HCT116 (cell line): ENCODE data around the gene NRBF2. TPM values are rescaled to one million over a fixed set of nuclear protein-coding genes. Genes with fewer than 3 reads are reported as not detected.

ENCODE experiments used
- ATAC-seq: fragments of 200-7000 bp; cut with Tn5 transposase; 2 replicates; pipeline ENCODE4 v1.9.1; 2020; ENCODE audit warnings: mild to moderate bottlenecking, moderate library complexity
- BruUV-seq: library from RNA; stranded (reverse); fragments of 400-500 nt; replicated peaks from 2 replicates; lab custom pipeline; 2021; lab: Mats Ljungman, UMichigan
- CTCF ChIA-PET: fragments of 300-600 bp; sonication (Branson Sonifier 250); formaldehyde crosslinking; loops from one replicate; lab custom pipeline; 2021; ENCODE audit warnings: antibody characterized with exemption; lab: Charles Lee
- POLR2A ChIA-PET: fragments of 300-600, 350-600 bp; sonication (Branson Sonifier 250); formaldehyde crosslinking; loops from one replicate; lab custom pipeline; 2021; ENCODE audit warnings: antibody characterized with exemption; lab: Charles Lee
- RAD21 ChIA-PET, 2 experiments: fragments of 300-600 bp; sonication (Branson Sonifier 250); formaldehyde crosslinking; loops; one replicate each; lab custom pipeline; 2023; ENCODE audit warnings: low total read pairs in 2 of 2; ENCODE audit not compliant: uncharacterized antibody in 2 of 2, unreplicated experiment in 2 of 2, low non-redundant PET in 1 of 2; lab: Charles Lee
- DNase-seq: peaks from one replicate; pipeline ENCODE4 v3.0.0-alpha.2; 2010; ENCODE audit warnings: low read depth, low spot score
- H2AFZ ChIP-seq: fragments of 200-600 bp; shearing (Covaris generic), sonication (generic); 2 replicates; pipeline ENCODE4 v1.6.1; 2017; ENCODE audit warnings: low read depth, mixed run types, mixed read lengths, antibody characterized with exemption, low read length; ENCODE audit not compliant: poor library complexity, severe bottlenecking
- H3K27ac ChIP-seq: 2 replicates; pipeline ENCODE4 v1.5.1; 2012; ENCODE audit warnings: low read depth, low read length
- H3K27me3 ChIP-seq: fragments of 200-600 bp; sonication (generic); 2 replicates; pipeline ENCODE4 v1.6.1; 2016; ENCODE audit warnings: mixed run types, low read length, mixed read lengths; ENCODE audit not compliant: insufficient read depth
- H3K36me3 ChIP-seq, 2 experiments: fragments of 200-500 bp in 1 of 2; fragments of 200-600 bp in 1 of 2; sonication (Bioruptor generic) in 1 of 2; sonication (generic) in 1 of 2; 2 replicates each; pipeline versions ENCODE4 v1.5.1 to v1.6.1; 2014 to 2016; ENCODE audit warnings: low read length in 2 of 2, inconsistent platforms in 1 of 2, mixed read lengths in 1 of 2, mixed run types in 1 of 2; ENCODE audit not compliant: insufficient read depth in 2 of 2, control insufficient read depth in 1 of 2
- H3K4me1 ChIP-seq, 2 experiments: fragments of 200-600 bp in 1 of 2; sonication (generic) in 1 of 2; 2 replicates each; pipeline versions ENCODE4 v1.5.1 to v1.6.1; 2012 to 2017; ENCODE audit warnings: low read length in 2 of 2, inconsistent platforms in 1 of 2, mild to moderate bottlenecking in 1 of 2, mixed read lengths in 1 of 2, mixed run types in 1 of 2, moderate library complexity in 1 of 2; ENCODE audit not compliant: insufficient read depth in 2 of 2, control insufficient read depth in 1 of 2
- H3K4me2 ChIP-seq: fragments of 200-600 bp; sonication (generic); 2 replicates; pipeline ENCODE4 v1.6.1; 2017; ENCODE audit warnings: mixed run types, low read length, mixed read lengths
- H3K4me3 ChIP-seq, 2 experiments: fragments of 200-600 bp in 1 of 2; sonication (generic) in 1 of 2; replicated peaks in 1 of 2; 2 replicates each; pipeline ENCODE4 v1.5.1; 2011 to 2016; ENCODE audit warnings: low read length in 2 of 2, control low read depth in 1 of 2, low read depth in 1 of 2, mild to moderate bottlenecking in 1 of 2, mixed read lengths in 1 of 2, mixed run types in 1 of 2
- H3K79me2 ChIP-seq: fragments of 200-600 bp; sonication (generic); 2 replicates; pipeline ENCODE4 v1.6.1; 2017; ENCODE audit warnings: mild to moderate bottlenecking, mixed run types, low read length, moderate library complexity, mixed read lengths; ENCODE audit not compliant: insufficient read depth
- H3K9ac ChIP-seq: fragments of 200-600 bp; sonication (generic); 2 replicates; pipeline ENCODE4 v1.6.1; 2016; ENCODE audit warnings: low read length, mixed read lengths
- H3K9me2 ChIP-seq: fragments of 200-600 bp; sonication (generic), shearing (Covaris generic); 2 replicates; pipeline ENCODE4 v1.6.1; 2017; ENCODE audit warnings: mixed run types, mild to moderate bottlenecking, moderate library complexity; ENCODE audit not compliant: insufficient read depth
- H3K9me3 ChIP-seq, 2 experiments: fragments of 200-500 bp in 1 of 2; fragments of 200-600 bp in 1 of 2; sonication (Bioruptor generic) in 1 of 2; sonication (generic) in 1 of 2; 2 replicates each; pipeline ENCODE4 v1.6.1; 2014 to 2017; ENCODE audit warnings: low read length in 2 of 2, mixed read lengths in 2 of 2, inconsistent platforms in 1 of 2, low read depth in 1 of 2, mild to moderate bottlenecking in 1 of 2, mixed run types in 1 of 2, moderate library complexity in 1 of 2; ENCODE audit not compliant: control insufficient read depth in 1 of 2, insufficient read depth in 1 of 2
- H4K20me1 ChIP-seq: fragments of 200-600 bp; sonication (generic), shearing (Covaris generic); 2 replicates; pipeline ENCODE4 v1.6.1; 2017; ENCODE audit warnings: mixed run types, mild to moderate bottlenecking, moderate library complexity; ENCODE audit not compliant: insufficient read depth
- ATF3 ChIP-seq: IDR thresholded peaks from 2 replicates; pipeline ENCODE4 v1.6.1; 2012
- CBX3 ChIP-seq: IDR thresholded peaks from 2 replicates; pipeline ENCODE4 v1.6.1; 2012; ENCODE audit warnings: low read depth
- CEBPB ChIP-seq: IDR thresholded peaks from 2 replicates; pipeline ENCODE4 v1.6.1; 2012; ENCODE audit warnings: low read depth
- CTCF ChIP-seq, 3 experiments: fragments of 200-600 bp in 1 of 3; sonication (generic) in 1 of 3; IDR thresholded peaks in 2 of 3; conservative IDR thresholded peaks in 1 of 3; 2 replicates each; pipeline ENCODE4 v1.5.1; 2012 to 2017; ENCODE audit warnings: low read depth in 2 of 3, low read length in 2 of 3, antibody characterized with exemption in 1 of 3, borderline replicate concordance in 1 of 3, control low read depth in 1 of 3, mild to moderate bottlenecking in 1 of 3, mixed read lengths in 1 of 3, mixed run types in 1 of 3, moderate library complexity in 1 of 3; ENCODE audit not compliant: insufficient read depth in 1 of 3
- EGR1 ChIP-seq: IDR thresholded peaks from 2 replicates; pipeline ENCODE4 v1.6.1; 2012; ENCODE audit warnings: low read depth
- ELF1 ChIP-seq: IDR thresholded peaks from 2 replicates; pipeline ENCODE4 v1.6.1; 2012; ENCODE audit warnings: low read depth, borderline replicate concordance
- EZH2 ChIP-seq: fragments of 200-600 bp; sonication (generic); IDR thresholded peaks from 2 replicates; pipeline ENCODE4 v1.6.1; 2017; ENCODE audit warnings: antibody characterized with exemption, mixed run types
- EZH2phosphoT487 ChIP-seq: fragments of 200-600 bp; IDR thresholded peaks from 2 replicates; pipeline ENCODE4 v1.6.1; 2018; ENCODE audit warnings: antibody characterized with exemption, borderline replicate concordance
- FOSL1 ChIP-seq: IDR thresholded peaks from 2 replicates; pipeline ENCODE4 v1.6.1; 2012; ENCODE audit warnings: low read depth
- JUND ChIP-seq: IDR thresholded peaks from 2 replicates; pipeline ENCODE4 v1.6.1; 2012
- MAX ChIP-seq: IDR thresholded peaks from 2 replicates; pipeline ENCODE4 v1.6.1; 2012
- POLR2A ChIP-seq: IDR thresholded peaks from 2 replicates; pipeline ENCODE4 v1.7.0; 2011; ENCODE audit warnings: borderline replicate concordance; ENCODE audit not compliant: insufficient read depth, insufficient read length; ENCODE audit errors: extremely low read depth
- RAD21 ChIP-seq: IDR thresholded peaks from 2 replicates; pipeline ENCODE4 v1.6.1; 2012; ENCODE audit warnings: low read depth, mild to moderate bottlenecking
- REST ChIP-seq: IDR thresholded peaks from 2 replicates; pipeline ENCODE4 v1.6.1; 2012; ENCODE audit warnings: low read depth
- SIN3A ChIP-seq: IDR thresholded peaks from 2 replicates; pipeline ENCODE4 v1.6.1; 2012; ENCODE audit warnings: low read depth
- SP1 ChIP-seq: IDR thresholded peaks from 2 replicates; pipeline ENCODE4 v1.6.1; 2012; ENCODE audit warnings: low read depth
- SRF ChIP-seq: IDR thresholded peaks from 2 replicates; pipeline ENCODE4 v1.6.1; 2012; ENCODE audit warnings: low read depth
- TCF7L2 ChIP-seq: IDR thresholded peaks from 2 replicates; pipeline ENCODE4 v1.7.0; 2011; ENCODE audit warnings: borderline replicate concordance, inconsistent platforms; ENCODE audit not compliant: insufficient read depth, insufficient read length; ENCODE audit errors: extremely low read depth
- ZBTB33 ChIP-seq: IDR thresholded peaks from 2 replicates; pipeline ENCODE4 v1.6.1; 2011; ENCODE audit warnings: mild to moderate bottlenecking, low read length, moderate library complexity; ENCODE audit not compliant: insufficient replicate concordance; ENCODE audit errors: extremely low read depth
- ZNF274 ChIP-seq: fragments of 200-500 bp; sonication (Bioruptor generic); IDR thresholded peaks from 2 replicates; pipeline ENCODE4 v1.6.1; 2014; ENCODE audit warnings: mild to moderate bottlenecking, low read depth, low read length, inconsistent platforms
- intact Hi-C: fragments of 100-400 bp; cut with micrococcal nuclease; formaldehyde crosslinking; loops from 2 replicates; pipeline ENCODE4 v1.10.0; 2022
- total RNA-seq: library from RNA; stranded (reverse); gene quantifications from one replicate; pipeline ENCODE4 v1.2.1, GENCODE V29; 2021; ENCODE audit not compliant: unreplicated experiment

Gene NRBF2
- total RNA-seq, 1 experiment from 2014 or later: 20.2 TPM

- intact Hi-C loops: loop anchor here (1.0 to 2.0 kb wide), 4 partner anchors 462 to 601 kb away; no protein-coding TSS in a partner anchor
- no TSS peak for BruUV-seq
- CTCF ChIA-PET: interaction anchor here (0.7 to 6.5 kb wide), 28 partner anchors 8 to 743 kb away, joined by 3 to 159 read pairs (median 4); partner anchors contain the start of gene NRBF2
- no peak overlapping the region for H3K4me2 ChIP-seq
- no peaks in the 10 kb centered on the region for H3K4me1 ChIP-seq
- DNase-seq: peak; percentile 64
- H4K20me1 ChIP-seq: 0 out of 2 replicates have a peak, but pooled peaks cover 3% of the 10 kb centered on the region
- H3K9me3 ChIP-seq: no peaks in the 10 kb centered on the region
- H3K79me2 ChIP-seq: no peaks in the 10 kb centered on the region
- POLR2A ChIA-PET: interaction anchor here (1.3 kb wide), 1 partner anchor 553 kb away, joined by 5 read pairs; no protein-coding TSS in a partner anchor
- H3K36me3 ChIP-seq: peaks cover 0 to 12% of the 10 kb centered on the region in 2 experiments; a peak in 1 of 4 replicates
- H3K4me3 ChIP-seq: no peak overlapping the region
- H3K27ac ChIP-seq: no peak overlapping the region
- peak; percentile 86 for ATAC-seq
- H3K9me2 ChIP-seq: no peaks in the 10 kb centered on the region
- no peak overlapping the region for H2AFZ ChIP-seq
- H3K27me3 ChIP-seq: no peaks in the 10 kb centered on the region
- H3K9ac ChIP-seq: no peak overlapping the region
- RAD21 ChIA-PET: interaction anchor here (0.6 to 2.5 kb wide), 11 partner anchors 97 to 662 kb away, joined by 3 to 11 read pairs (median 4); no protein-coding TSS in a partner anchor
- TF ChIP-seq ZBTB33 (no peak), SIN3A (no peak), SP1 (0 out of 2 replicates have a peak, but pooled peaks have one; percentile 11), CBX3 (no peak), CTCF (IDR thresholded peaks at IDR 0.05 in 2 of 3, conservative IDR thresholded peaks at IDR 0.05 in 1 of 3; ENCODE audit: borderline replicate concordance in 1 of 3, insufficient read depth in 1 of 3, low read depth in 2 of 3, low read length in 2 of 3) (peak; percentile 71 to 74 (median 74)), EZH2phosphoT487 (no peak), MAX (no peak), FOSL1 (no peak), SRF (no peak), TCF7L2 (no peak), EGR1 (no peak), ZNF274 (no peak), RAD21 (peak; percentile 79), CEBPB (no peak), ELF1 (no peak; the same call in 1 of the 2 replicates), ATF3 (no peak), EZH2 (no peak), POLR2A (no peak), REST (no peak), JUND (no peak)
These were observed 33.7 kb downstream of the NRBF2 start for GRCh38 chr10:63166742-63167258.
